ENCODE results near the gene RAB6C.
"Not testable (repeated sequence)": the region's sequence is repeated elsewhere in the genome, so short reads cannot be mapped to it uniquely, and the experiment has no call there.

Gene RAB6C

DNA sequence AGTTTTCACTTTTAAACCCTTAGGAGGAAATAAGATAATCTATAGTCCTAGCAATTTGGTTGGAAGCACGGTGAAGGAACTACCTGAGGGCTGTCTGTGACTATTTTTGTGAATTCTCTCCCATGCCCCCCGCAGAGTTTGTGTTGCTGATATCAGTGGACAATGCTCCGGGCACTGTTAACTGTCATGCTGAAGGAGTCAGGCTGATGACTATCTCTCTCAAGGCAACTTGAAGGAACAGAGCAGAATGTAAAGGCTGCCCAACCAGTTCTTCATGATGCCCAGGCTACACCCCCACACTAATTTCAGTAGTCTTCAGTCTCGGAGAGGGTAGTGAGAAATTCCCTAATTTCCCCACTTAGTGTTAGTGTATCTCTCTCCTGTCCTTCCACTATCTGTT is 21.6 kb upstream of the RAB6C start:
- Histone ChIP-seq H3K27ac (ENCODE audit: low read length) (no peak overlapping the region), H3K9me3 (ENCODE audit: control insufficient read depth in 1 of 2, low read length in 2 of 2) (no peaks in the 10 kb centered on the region), H3K4me3 (ENCODE audit: low read depth in 1 of 2, low read length in 2 of 2) (no peak overlapping the region), H3K36me3 (ENCODE audit: control insufficient read depth in 1 of 2, insufficient read depth in 2 of 2, low read length in 2 of 2) (no peaks in the 10 kb centered on the region), H3K27me3 (ENCODE audit: low read depth, low read length) (no peaks in the 10 kb centered on the region), H3K4me1 (ENCODE audit: control insufficient read depth in 1 of 2, insufficient read depth in 2 of 2, low read length in 2 of 2) (no peaks in the 10 kb centered on the region)

DNA sequence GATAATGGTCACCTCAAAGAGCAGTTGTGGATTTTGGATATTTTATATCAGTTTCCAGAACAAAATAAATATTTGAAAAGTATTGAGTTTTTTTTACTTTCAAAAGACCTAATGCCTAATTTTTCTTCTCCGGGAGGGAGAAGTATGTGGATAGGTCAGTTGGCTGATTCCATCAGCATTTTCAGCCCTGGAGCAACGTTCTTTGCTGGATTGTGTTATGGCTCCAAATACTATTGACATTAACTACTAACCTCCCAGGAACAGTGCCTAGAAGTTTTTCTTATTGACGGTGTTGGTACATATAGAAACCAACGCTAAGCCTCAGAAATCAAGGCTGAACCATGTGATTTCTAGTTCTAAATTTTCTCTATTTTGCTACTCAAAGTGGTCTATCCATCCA is 20.7 kb upstream of the RAB6C start:
- not testable (repeated sequence) for H3K36me3 ChIP-seq (ENCODE audit: control insufficient read depth in 1 of 2, insufficient read depth in 2 of 2, low read length in 2 of 2); H3K27ac ChIP-seq (ENCODE audit: low read length); H3K9me3 ChIP-seq (ENCODE audit: control insufficient read depth in 1 of 2, low read length in 2 of 2)

GRCh38 chr2:129968605-129969004 is 10.9 kb upstream of the RAB6C start:
- H3K4me1 ChIP-seq (ENCODE audit: control insufficient read depth in 1 of 2, insufficient read depth in 2 of 2, low read length in 2 of 2); H3K27ac ChIP-seq (ENCODE audit: low read length); H3K9me3 ChIP-seq (ENCODE audit: control insufficient read depth in 1 of 2, low read length in 2 of 2); H3K4me3 ChIP-seq (ENCODE audit: low read depth in 1 of 2, low read length in 2 of 2); H3K36me3 ChIP-seq (ENCODE audit: control insufficient read depth in 1 of 2, insufficient read depth in 2 of 2, low read length in 2 of 2); H3K27me3 ChIP-seq (ENCODE audit: low read depth, low read length): not testable (repeated sequence)

More for the DNA sequence above, 20.7 kb upstream of the RAB6C start:
- not testable (repeated sequence) for H3K4me3 ChIP-seq (ENCODE audit: low read depth in 1 of 2, low read length in 2 of 2); H3K27me3 ChIP-seq (ENCODE audit: low read depth, low read length); H3K4me1 ChIP-seq (ENCODE audit: control insufficient read depth in 1 of 2, insufficient read depth in 2 of 2, low read length in 2 of 2)

GRCh38 chr2:129975016-129975774 is 4.3 kb upstream of the RAB6C start:
- Histone ChIP-seq H3K27ac (ENCODE audit: low read length) (no peak overlapping the region), H3K27me3 (ENCODE audit: low read depth, low read length) (peaks cover 5% of the 10 kb centered on the region), H3K4me3 (ENCODE audit: low read depth in 1 of 2, low read length in 2 of 2) (no peak overlapping the region), H3K9me3 (ENCODE audit: control insufficient read depth in 1 of 2, low read length in 2 of 2) (no peaks in the 10 kb centered on the region), H3K36me3 (ENCODE audit: control insufficient read depth in 1 of 2, insufficient read depth in 2 of 2, low read length in 2 of 2) (no peaks in the 10 kb centered on the region), H3K4me1 (ENCODE audit: control insufficient read depth in 1 of 2, insufficient read depth in 2 of 2, low read length in 2 of 2) (no peaks in the 10 kb centered on the region)

- H3K4me3 ChIP-seq (ENCODE audit: low read depth in 1 of 2, low read length in 2 of 2); H3K36me3 ChIP-seq (ENCODE audit: control insufficient read depth in 1 of 2, insufficient read depth in 2 of 2, low read length in 2 of 2); H3K9me3 ChIP-seq (ENCODE audit: control insufficient read depth in 1 of 2, low read length in 2 of 2); H3K27me3 ChIP-seq (ENCODE audit: low read depth, low read length); H3K27ac ChIP-seq (ENCODE audit: low read length); H3K4me1 ChIP-seq (ENCODE audit: control insufficient read depth in 1 of 2, insufficient read depth in 2 of 2, low read length in 2 of 2): not testable (repeated sequence)
Measured at GRCh38 chr2:129976969-129977368, 2.5 kb upstream of the RAB6C start.

- H3K27ac ChIP-seq (ENCODE audit: low read length) = no peak overlapping the region
- H3K9me3 ChIP-seq (ENCODE audit: control insufficient read depth in 1 of 2, low read length in 2 of 2) = no peaks in the 10 kb centered on the region
- H3K36me3 ChIP-seq (ENCODE audit: control insufficient read depth in 1 of 2, insufficient read depth in 2 of 2, low read length in 2 of 2) = no peaks in the 10 kb centered on the region
- peaks cover 5% of the 10 kb centered on the region for H3K27me3 ChIP-seq (ENCODE audit: low read depth, low read length)
- no peaks in the 10 kb centered on the region for H3K4me1 ChIP-seq (ENCODE audit: control insufficient read depth in 1 of 2, insufficient read depth in 2 of 2, low read length in 2 of 2)
- no peak overlapping the region for H3K4me3 ChIP-seq (ENCODE audit: low read depth in 1 of 2, low read length in 2 of 2)
Measured at GRCh38 chr2:129977986-129978385, 1.5 kb upstream of the RAB6C start.

GRCh38 chr2:129980246-129980645 is 780 bp downstream of the RAB6C start:
- H3K9me3 ChIP-seq (ENCODE audit: control insufficient read depth in 1 of 2, low read length in 2 of 2); H3K4me1 ChIP-seq (ENCODE audit: control insufficient read depth in 1 of 2, insufficient read depth in 2 of 2, low read length in 2 of 2); H3K27ac ChIP-seq (ENCODE audit: low read length); H3K27me3 ChIP-seq (ENCODE audit: low read depth, low read length); H3K36me3 ChIP-seq (ENCODE audit: control insufficient read depth in 1 of 2, insufficient read depth in 2 of 2, low read length in 2 of 2): not testable (repeated sequence)
- peak overlapping the region in 1 of 2 donors; percentile 56 for H3K4me3 ChIP-seq (ENCODE audit: low read depth in 1 of 2, low read length in 2 of 2)

DNA sequence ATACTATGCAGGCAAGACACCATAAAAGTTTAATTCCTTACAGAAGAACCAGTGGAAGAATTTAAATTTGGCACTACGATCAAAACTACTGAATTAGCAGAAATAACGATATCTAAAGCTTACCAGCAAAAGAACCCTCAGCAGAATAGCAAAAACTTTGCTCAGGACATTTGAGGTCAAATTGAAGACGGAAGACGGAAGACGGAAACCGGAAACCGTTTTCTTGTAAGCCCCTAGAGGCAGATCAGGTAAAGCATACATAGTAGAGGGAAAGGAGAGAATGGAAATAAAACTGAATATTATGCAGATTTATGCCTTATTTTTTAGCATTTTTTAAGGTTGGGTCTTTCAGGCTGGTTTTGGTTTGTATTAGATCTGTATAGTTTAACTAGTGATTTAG is 2.2 kb downstream of the RAB6C start:
- H3K4me3 ChIP-seq (ENCODE audit: low read depth in 1 of 2, low read length in 2 of 2); H3K9me3 ChIP-seq (ENCODE audit: control insufficient read depth in 1 of 2, low read length in 2 of 2); H3K36me3 ChIP-seq (ENCODE audit: control insufficient read depth in 1 of 2, insufficient read depth in 2 of 2, low read length in 2 of 2); H3K27me3 ChIP-seq (ENCODE audit: low read depth, low read length); H3K27ac ChIP-seq (ENCODE audit: low read length); H3K4me1 ChIP-seq (ENCODE audit: control insufficient read depth in 1 of 2, insufficient read depth in 2 of 2, low read length in 2 of 2): not testable (repeated sequence)

DNA sequence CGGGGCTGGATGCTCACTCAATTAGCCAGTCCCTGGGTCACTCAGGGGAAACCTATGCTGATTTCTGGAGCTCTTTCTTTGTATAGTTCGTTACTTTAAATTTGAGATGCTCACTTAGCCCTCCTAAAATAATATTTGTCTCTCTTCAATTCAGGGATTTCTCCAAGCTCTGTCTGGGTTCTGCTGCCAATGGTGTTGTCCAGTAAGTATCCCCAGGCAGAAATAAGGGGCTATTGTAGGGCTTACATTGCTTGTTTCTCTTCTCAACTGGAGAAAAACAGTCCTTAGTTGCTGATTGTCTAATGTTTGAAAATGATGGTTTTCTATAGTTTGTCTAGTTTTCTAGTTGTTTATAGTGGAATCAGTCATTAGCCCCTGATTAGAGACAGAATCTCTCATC is 5.0 kb downstream of the RAB6C start:
- Histone ChIP-seq H3K4me1 (ENCODE audit: control insufficient read depth in 1 of 2, insufficient read depth in 2 of 2, low read length in 2 of 2) (no peaks in the 10 kb centered on the region), H3K27me3 (ENCODE audit: low read depth, low read length) (no peaks in the 10 kb centered on the region), H3K4me3 (ENCODE audit: low read depth in 1 of 2, low read length in 2 of 2) (no peak overlapping the region), H3K9me3 (ENCODE audit: control insufficient read depth in 1 of 2, low read length in 2 of 2) (no peaks in the 10 kb centered on the region), H3K27ac (ENCODE audit: low read length) (no peak overlapping the region), H3K36me3 (ENCODE audit: control insufficient read depth in 1 of 2, insufficient read depth in 2 of 2, low read length in 2 of 2) (no peaks in the 10 kb centered on the region)

GRCh38 chr2:129992415-129993006 is 13.0 kb downstream of the RAB6C start:
- H3K27ac ChIP-seq (ENCODE audit: low read length); H3K27me3 ChIP-seq (ENCODE audit: low read depth, low read length); H3K9me3 ChIP-seq (ENCODE audit: control insufficient read depth in 1 of 2, low read length in 2 of 2); H3K4me3 ChIP-seq (ENCODE audit: low read depth in 1 of 2, low read length in 2 of 2); H3K4me1 ChIP-seq (ENCODE audit: control insufficient read depth in 1 of 2, insufficient read depth in 2 of 2, low read length in 2 of 2); H3K36me3 ChIP-seq (ENCODE audit: control insufficient read depth in 1 of 2, insufficient read depth in 2 of 2, low read length in 2 of 2): not testable (repeated sequence)

DNA sequence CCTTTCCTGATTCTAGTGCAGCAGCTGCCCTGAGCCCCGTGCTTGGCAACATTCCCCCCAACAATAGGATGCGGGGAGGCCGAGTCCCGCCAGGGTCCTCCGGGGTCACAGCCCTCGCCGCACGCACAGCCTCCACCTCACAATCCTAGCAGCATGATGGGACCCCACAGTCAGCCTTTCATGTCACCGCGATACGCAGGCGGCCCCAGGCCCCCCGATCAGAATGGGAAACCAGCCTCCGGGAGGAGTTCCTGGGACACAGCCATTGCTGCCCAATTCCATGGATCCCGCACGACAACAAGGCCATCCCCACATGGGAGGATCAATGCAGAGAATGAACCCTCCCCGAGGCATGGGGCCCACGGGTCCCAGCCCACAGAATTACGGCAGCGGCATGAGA is 13.7 kb downstream of the RAB6C start:
- not testable (repeated sequence) for H3K36me3 ChIP-seq (ENCODE audit: control insufficient read depth in 1 of 2, insufficient read depth in 2 of 2, low read length in 2 of 2); H3K4me1 ChIP-seq (ENCODE audit: control insufficient read depth in 1 of 2, insufficient read depth in 2 of 2, low read length in 2 of 2); H3K27me3 ChIP-seq (ENCODE audit: low read depth, low read length); H3K4me3 ChIP-seq (ENCODE audit: low read depth in 1 of 2, low read length in 2 of 2); H3K27ac ChIP-seq (ENCODE audit: low read length); H3K9me3 ChIP-seq (ENCODE audit: control insufficient read depth in 1 of 2, low read length in 2 of 2)

GRCh38 chr2:129996657-129997237 is 17.3 kb downstream of the RAB6C start:
- H3K27ac ChIP-seq (ENCODE audit: low read length); H3K4me3 ChIP-seq (ENCODE audit: low read depth in 1 of 2, low read length in 2 of 2); H3K9me3 ChIP-seq (ENCODE audit: control insufficient read depth in 1 of 2, low read length in 2 of 2); H3K36me3 ChIP-seq (ENCODE audit: control insufficient read depth in 1 of 2, insufficient read depth in 2 of 2, low read length in 2 of 2); H3K4me1 ChIP-seq (ENCODE audit: control insufficient read depth in 1 of 2, insufficient read depth in 2 of 2, low read length in 2 of 2); H3K27me3 ChIP-seq (ENCODE audit: low read depth, low read length): not testable (repeated sequence)
